GM10248 (cell line): Measurements from ENCODE around the gene MAP2K6.

ENCODE experiments used
- CTCF ChIA-PET: fragments of 300-600 bp; sonication (Branson Sonifier 250); formaldehyde crosslinking; extraction: SDS; loops from one replicate; lab custom pipeline; 2021; ENCODE audit warnings: antibody characterized with exemption; lab: Yijun Ruan, JAX
- POLR2A ChIA-PET: fragments of 350-650 bp; sonication (Branson Sonifier 250); formaldehyde crosslinking; extraction: SDS; loops from one replicate; lab custom pipeline; 2020; ENCODE audit warnings: antibody characterized with exemption; lab: Yijun Ruan, JAX
- DNase-seq: peaks from one replicate; pipeline ENCODE4 v3.0.0; 2012; ENCODE audit errors: extremely low spot score
- TF ChIP-seq, protein P1 (sequence below): IDR thresholded peaks from 2 replicates; pipeline ENCODE4 v1.5.1; 2012; ENCODE audit warnings: mild to moderate bottlenecking, low read depth; ENCODE audit errors: extremely low read depth, missing control alignments, control extremely low read depth

The MAP2K6 gene

DNA sequence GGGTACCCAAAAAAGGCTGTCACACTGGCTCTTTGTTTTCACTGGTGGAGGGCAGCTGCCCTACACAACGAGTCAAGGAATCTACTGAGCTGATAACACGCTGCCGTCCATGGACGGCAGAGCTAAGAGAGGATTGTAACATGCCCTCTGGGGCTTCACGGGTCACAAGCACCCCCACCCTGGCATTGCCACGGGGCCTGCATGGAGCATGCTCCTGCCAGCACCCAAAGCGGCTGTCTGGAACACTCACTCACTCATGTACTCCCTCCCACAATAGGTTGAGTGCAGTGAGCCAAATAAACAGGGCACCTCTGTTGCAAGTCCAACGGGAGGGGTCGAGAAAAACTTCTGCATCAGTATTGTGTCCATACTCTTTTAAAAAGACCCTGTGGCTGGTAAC lies 181.6 kb downstream of the MAP2K6 start:
- CTCF ChIA-PET = interaction anchor here (6.7 kb wide), 1 partner anchor 12 kb away, joined by 53 read pairs; no protein-coding TSS in a partner anchor
- DNase-seq = no peak
- TF ChIP-seq, protein P1, sequence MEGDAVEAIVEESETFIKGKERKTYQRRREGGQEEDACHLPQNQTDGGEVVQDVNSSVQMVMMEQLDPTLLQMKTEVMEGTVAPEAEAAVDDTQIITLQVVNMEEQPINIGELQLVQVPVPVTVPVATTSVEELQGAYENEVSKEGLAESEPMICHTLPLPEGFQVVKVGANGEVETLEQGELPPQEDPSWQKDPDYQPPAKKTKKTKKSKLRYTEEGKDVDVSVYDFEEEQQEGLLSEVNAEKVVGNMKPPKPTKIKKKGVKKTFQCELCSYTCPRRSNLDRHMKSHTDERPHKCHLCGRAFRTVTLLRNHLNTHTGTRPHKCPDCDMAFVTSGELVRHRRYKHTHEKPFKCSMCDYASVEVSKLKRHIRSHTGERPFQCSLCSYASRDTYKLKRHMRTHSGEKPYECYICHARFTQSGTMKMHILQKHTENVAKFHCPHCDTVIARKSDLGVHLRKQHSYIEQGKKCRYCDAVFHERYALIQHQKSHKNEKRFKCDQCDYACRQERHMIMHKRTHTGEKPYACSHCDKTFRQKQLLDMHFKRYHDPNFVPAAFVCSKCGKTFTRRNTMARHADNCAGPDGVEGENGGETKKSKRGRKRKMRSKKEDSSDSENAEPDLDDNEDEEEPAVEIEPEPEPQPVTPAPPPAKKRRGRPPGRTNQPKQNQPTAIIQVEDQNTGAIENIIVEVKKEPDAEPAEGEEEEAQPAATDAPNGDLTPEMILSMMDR = no peak
- POLR2A ChIA-PET = no interaction called here

DNA sequence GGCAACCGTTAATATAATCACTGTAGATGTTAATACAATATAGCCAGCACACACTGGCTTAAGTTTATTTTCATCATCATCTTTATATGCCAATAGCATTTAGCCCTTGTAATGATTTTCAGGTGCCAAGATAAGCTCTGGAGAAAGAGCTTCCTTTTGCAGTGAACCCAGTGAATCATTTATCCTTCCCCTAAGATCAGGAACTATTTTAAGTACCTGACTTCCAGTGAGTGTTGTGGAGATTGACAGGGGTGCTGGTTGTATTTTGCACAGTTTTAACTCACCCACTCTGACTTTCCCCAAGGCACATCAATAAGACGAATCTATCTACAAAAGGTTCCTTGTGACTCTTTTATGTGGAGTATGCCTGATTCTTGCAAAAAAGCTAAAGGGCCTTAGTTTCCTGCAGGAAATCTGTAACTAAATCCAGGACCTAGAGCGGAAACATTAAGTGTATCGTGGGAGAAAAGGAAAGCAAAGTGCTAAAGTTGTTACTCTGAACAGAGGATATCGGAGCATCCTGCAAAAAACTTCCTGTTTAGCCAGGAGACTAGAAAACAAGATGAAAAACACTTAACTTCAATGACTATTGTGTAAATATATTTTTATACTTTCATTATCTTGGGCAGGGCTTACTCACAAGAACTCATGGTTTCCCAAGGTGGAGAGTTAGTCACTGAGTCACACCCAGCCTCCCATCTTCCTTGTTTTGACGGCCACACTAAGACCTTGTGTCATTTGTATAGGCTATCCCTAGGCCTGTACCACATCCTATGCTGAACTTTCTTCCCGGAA lies 183.6 kb downstream of the MAP2K6 start:
- ChIA-PET POLR2A (no interaction called here), CTCF (interaction anchor here (6.7 kb wide), 1 partner anchor 10 kb away, joined by 53 read pairs; no protein-coding TSS in a partner anchor)
- TF ChIP-seq, protein P1 = no peak
- no peak for DNase-seq

DNA sequence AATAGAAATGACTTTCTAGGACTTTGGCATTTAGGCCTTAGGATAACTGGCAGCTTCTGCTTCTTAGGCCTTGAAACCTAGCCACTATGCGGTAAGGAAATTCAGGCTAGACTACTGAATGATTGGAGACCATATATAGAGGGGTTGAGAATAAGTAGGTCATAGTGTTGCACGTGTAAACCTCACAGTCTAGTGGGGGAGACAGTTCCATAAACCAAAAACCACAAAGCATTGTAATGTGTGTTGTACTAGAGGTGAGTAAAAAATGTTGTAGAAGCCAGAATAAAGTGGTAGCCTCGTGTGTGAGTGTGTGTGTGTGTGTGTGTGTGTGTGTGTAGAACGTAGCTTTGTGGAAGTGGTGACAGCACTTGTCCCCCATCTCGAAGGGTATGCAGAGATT lies 188.5 kb downstream of the MAP2K6 start:
- DNase-seq = no peak
- ChIA-PET CTCF (no interaction called here), POLR2A (no interaction called here)
- TF ChIP-seq, protein P1 = no peak
